SIG-M5 treated with dmso at 0.1 percent for 504 hours (cell line): ENCODE measurements around the gene SLC25A10.
A peak's percentile ranks its signal among the peaks of the same experiment; 100 is the strongest.
"Not testable (repeated sequence)": the region's sequence is repeated elsewhere in the genome, so short reads cannot be mapped to it uniquely, and the experiment has no call there.

Experiments used
- DNase-seq: peaks from one replicate; lab custom pipeline; 2025; ENCODE audit not compliant: unreplicated experiment; lab: John Stamatoyannopoulos, UW

The SLC25A10 gene

GRCh38 chr17:81720267-81721071 is 8.4 kb downstream of the SLC25A10 start:
- DNase-seq = no peak

- DNase-seq = no peak
Observed at GRCh38 chr17:81722184-81723120, 10.4 kb downstream of the SLC25A10 start.

- no peak for DNase-seq
Observed at GRCh38 chr17:81723651-81724209, 11.6 kb downstream of the SLC25A10 start.

- DNase-seq = no peak
Observed at GRCh38 chr17:81725439-81725838, 13.4 kb downstream of the SLC25A10 start.

- DNase-seq = no peak
Observed at GRCh38 chr17:81726004-81726403, 13.9 kb downstream of the SLC25A10 start.

GRCh38 chr17:81727324-81728031 is 15.4 kb downstream of the SLC25A10 start:
- peak; percentile 41 for DNase-seq

- DNase-seq = peak; percentile 59
Observed at GRCh38 chr17:81733507-81734404, 21.7 kb downstream of the SLC25A10 start.

- no peak for DNase-seq
Observed at GRCh38 chr17:81734405-81735263, 22.6 kb downstream of the SLC25A10 start.

- DNase-seq = peak; percentile 97
Observed at GRCh38 chr17:81735264-81736102, 23.4 kb downstream of the SLC25A10 start.

GRCh38 chr17:81737947-81738800 is 26.1 kb downstream of the SLC25A10 start:
- DNase-seq = no peak

GRCh38 chr17:81738801-81739393 is 26.8 kb downstream of the SLC25A10 start:
- no peak for DNase-seq

- not testable (repeated sequence) for DNase-seq
Observed at GRCh38 chr17:81739593-81739992, 27.5 kb downstream of the SLC25A10 start.

GRCh38 chr17:81740395-81740961 is 28.4 kb downstream of the SLC25A10 start:
- DNase-seq = no peak

GRCh38 chr17:81741049-81741593 is 29.0 kb downstream of the SLC25A10 start:
- no peak for DNase-seq

GRCh38 chr17:81741594-81742452 is 29.7 kb downstream of the SLC25A10 start:
- DNase-seq = no peak
